H1 (cell line): Measurements from ENCODE around the gene HIBADH. TPM values are rescaled to one million over a fixed set of nuclear protein-coding genes. Genes with fewer than 3 reads are reported as not detected.

Experiments used
- CTCF ChIA-PET: fragments of 300-600 bp; sonication (Branson Sonifier 250); formaldehyde crosslinking; loops from one replicate; lab custom pipeline; 2021; ENCODE audit not compliant: partially characterized antibody; lab: Charles Lee
- POLR2A ChIA-PET: fragments of 300-600 bp; sonication (Branson Sonifier 250); formaldehyde crosslinking; loops from one replicate; lab custom pipeline; 2021; ENCODE audit warnings: inconsistent platforms; ENCODE audit not compliant: partially characterized antibody; lab: Charles Lee
- DNase-seq, 2 experiments: peaks; one replicate each; pipeline versions ENCODE4 v3.0.0 to v3.0.0-alpha.2; 2010 to 2022; ENCODE audit warnings: low spot score in 2 of 2, low read depth in 1 of 2, mixed read lengths in 1 of 2
- FAIRE-seq: peaks from 2 replicates; lab custom pipeline; 2011; peaks lifted over from hg19 to GRCh38; lab: Jason Lieb, UNC
- H2AFZ ChIP-seq: 2 replicates; pipeline ENCODE4 v1.8.1; 2012; ENCODE audit warnings: low read length, inconsistent platforms
- H2AK5ac ChIP-seq: 2 replicates; pipeline ENCODE4 v1.6.1; 2013; ENCODE audit warnings: low read depth, low read length
- H2BK120ac ChIP-seq: replicated peaks from 2 replicates; pipeline ENCODE3; 2013; ENCODE audit warnings: low read depth, low read length, inconsistent platforms
- H2BK12ac ChIP-seq: 2 replicates; pipeline ENCODE4 v1.6.1; 2013; ENCODE audit warnings: low read depth, low read length
- H2BK15ac ChIP-seq: 2 replicates; pipeline ENCODE4 v1.6.1; 2013; ENCODE audit warnings: low read length
- H2BK20ac ChIP-seq: 2 replicates; pipeline ENCODE4 v1.6.1; 2013; ENCODE audit warnings: low read length
- H2BK5ac ChIP-seq: 2 replicates; pipeline ENCODE4 v1.6.1; 2013; ENCODE audit warnings: low read depth, low read length
- H3K14ac ChIP-seq: 2 replicates; pipeline ENCODE4 v1.6.1; 2013; ENCODE audit warnings: inconsistent platforms; ENCODE audit not compliant: insufficient read length
- H3K18ac ChIP-seq: 2 replicates; pipeline ENCODE4 v1.6.1; 2013; ENCODE audit warnings: low read length; ENCODE audit errors: extremely low read depth
- H3K23ac ChIP-seq: 2 replicates; pipeline ENCODE4 v1.6.1; 2013; ENCODE audit warnings: inconsistent platforms; ENCODE audit not compliant: insufficient read length
- H3K23me2 ChIP-seq: 2 replicates; pipeline ENCODE4 v1.6.1; 2013; ENCODE audit warnings: low read depth, low read length
- H3K27ac ChIP-seq: 2 replicates; pipeline ENCODE4 v1.6.1; 2011; ENCODE audit warnings: low read depth, low read length, inconsistent platforms
- H3K27me3 ChIP-seq, 4 experiments: replicated peaks in 1 of 4; 1 replicate in 1 of 4; 2 replicates in 3 of 4; pipeline versions ENCODE4 v1.6.1 to v1.8.1; 2011 to 2013; ENCODE audit warnings: low read length in 3 of 4, mild to moderate bottlenecking in 3 of 4, inconsistent platforms in 2 of 4, mixed read lengths in 2 of 4, moderate library complexity in 1 of 4; ENCODE audit not compliant: control insufficient read depth in 3 of 4, insufficient read depth in 3 of 4; ENCODE audit errors: extremely low read depth in 1 of 4
- H3K36me3 ChIP-seq, 4 experiments: 2 replicates each; pipeline versions ENCODE4 v1.6.1 to v1.8.1; 2011 to 2013; ENCODE audit warnings: mild to moderate bottlenecking in 4 of 4, low read length in 3 of 4, moderate library complexity in 2 of 4, control low read depth in 1 of 4, inconsistent platforms in 1 of 4; ENCODE audit not compliant: insufficient read depth in 4 of 4, control insufficient read depth in 2 of 4
- H3K4ac ChIP-seq: replicated peaks from 2 replicates; pipeline ENCODE3; 2013; ENCODE audit warnings: low read length, low read depth, mixed read lengths, inconsistent platforms; ENCODE audit not compliant: insufficient read length
- H3K4me1 ChIP-seq, 4 experiments: replicated peaks in 1 of 4; 1 replicate in 1 of 4; 2 replicates in 3 of 4; pipeline versions ENCODE4 v1.6.1 to v1.8.1; 2011 to 2013; ENCODE audit warnings: low read length in 3 of 4, inconsistent platforms in 2 of 4, mixed read lengths in 1 of 4; ENCODE audit not compliant: insufficient read depth in 4 of 4, control insufficient read depth in 3 of 4
- H3K4me2 ChIP-seq, 2 experiments: 2 replicates each; pipeline versions ENCODE4 v1.6.1 to v1.8.1; 2011 to 2013; ENCODE audit warnings: low read depth in 2 of 2, low read length in 2 of 2, control low read depth in 1 of 2, inconsistent platforms in 1 of 2, mild to moderate bottlenecking in 1 of 2; ENCODE audit not compliant: insufficient read depth in 1 of 2
- H3K4me3 ChIP-seq, 4 experiments: fragments of 200-600, 300-600 bp in 1 of 4; sonication (generic), shearing (Covaris generic), sonication (Bioruptor Twin) in 1 of 4; 2 replicates each; pipeline versions ENCODE4 v1.5.1 to v1.8.1; 2011 to 2016; ENCODE audit warnings: low read length in 4 of 4, low read depth in 3 of 4, control low read depth in 2 of 4, inconsistent platforms in 2 of 4, mild to moderate bottlenecking in 2 of 4, mixed read lengths in 1 of 4, moderate library complexity in 1 of 4; ENCODE audit not compliant: insufficient read depth in 2 of 4; ENCODE audit errors: extremely low read depth in 1 of 4
- H3K56ac ChIP-seq: replicated peaks from 2 replicates; pipeline ENCODE3; 2013; ENCODE audit warnings: low read depth, mild to moderate bottlenecking, mixed read lengths, low read length, inconsistent platforms; ENCODE audit not compliant: insufficient read length
- H3K79me1 ChIP-seq: 2 replicates; pipeline ENCODE4 v1.6.1; 2013; ENCODE audit warnings: low read depth, low read length, control low read depth
- H3K79me2 ChIP-seq, 2 experiments: 2 replicates each; pipeline versions ENCODE4 v1.6.1 to v1.8.1; 2012 to 2013; ENCODE audit warnings: low read length in 2 of 2, mild to moderate bottlenecking in 2 of 2, inconsistent platforms in 1 of 2; ENCODE audit not compliant: insufficient read depth in 2 of 2, control insufficient read depth in 1 of 2
- H3K9ac ChIP-seq, 4 experiments: replicated peaks in 1 of 4; 1 replicate in 1 of 4; 2 replicates in 3 of 4; pipeline versions ENCODE4 v1.6.1 to v1.8.1; 2011 to 2013; ENCODE audit warnings: low read depth in 3 of 4, low read length in 3 of 4, control low read depth in 2 of 4, mild to moderate bottlenecking in 2 of 4, moderate library complexity in 2 of 4, inconsistent platforms in 1 of 4; ENCODE audit errors: extremely low read depth in 1 of 4
- H3K9me3 ChIP-seq, 2 experiments: 2 replicates each; pipeline versions ENCODE4 v1.6.1 to v1.8.1; 2012 to 2013; ENCODE audit warnings: mild to moderate bottlenecking in 2 of 2, moderate library complexity in 2 of 2, control low read depth in 1 of 2, inconsistent platforms in 1 of 2, low read depth in 1 of 2, low read length in 1 of 2, mixed read lengths in 1 of 2; ENCODE audit not compliant: insufficient read depth in 2 of 2
- H4K20me1 ChIP-seq, 2 experiments: replicated peaks in 1 of 2; 2 replicates each; pipeline versions ENCODE3 to v1.8.1; 2011 to 2013; ENCODE audit warnings: inconsistent platforms in 2 of 2, low read length in 2 of 2, mild to moderate bottlenecking in 1 of 2; ENCODE audit not compliant: insufficient read depth in 2 of 2, control insufficient read depth in 1 of 2
- H4K5ac ChIP-seq: 2 replicates; pipeline ENCODE4 v1.6.1; 2013; ENCODE audit warnings: low read length, low read depth, mixed read lengths, inconsistent platforms; ENCODE audit not compliant: insufficient read length
- H4K8ac ChIP-seq: 2 replicates; pipeline ENCODE4 v1.8.0; 2013; ENCODE audit warnings: mild to moderate bottlenecking, moderate library complexity, low read length, inconsistent platforms; ENCODE audit not compliant: insufficient read depth; ENCODE audit errors: extremely low read depth
- H4K91ac ChIP-seq: replicated peaks from 2 replicates; pipeline ENCODE3; 2013; ENCODE audit warnings: low read length, mixed read lengths, inconsistent platforms; ENCODE audit not compliant: insufficient read length
- CHD1 ChIP-seq: IDR thresholded peaks from 2 replicates; pipeline ENCODE4 v1.6.1; 2012; ENCODE audit warnings: low read depth, low read length, improper control_type of control experiment
- MAFK ChIP-seq: IDR thresholded peaks from 2 replicates; pipeline ENCODE4 v1.6.1; 2012; ENCODE audit warnings: low read depth, mild to moderate bottlenecking, improper control_type of control experiment, low read length
- NRF1 ChIP-seq: IDR thresholded peaks from 2 replicates; pipeline ENCODE4 v1.6.1; 2011; ENCODE audit warnings: mild to moderate bottlenecking, low read depth, low read length, improper control_type of control experiment
- RXRA ChIP-seq: IDR thresholded peaks from 2 replicates; pipeline ENCODE4 v1.6.1; 2011; ENCODE audit warnings: low read depth, mild to moderate bottlenecking, low read length, moderate library complexity; ENCODE audit not compliant: insufficient read depth
- WGBS, 2 experiments: shearing (Covaris generic) in 1 of 2; methylation state at CpG; one replicate each; pipeline versions ENCODE4 v1.1.6 to v1.1.7; 2013 to 2015; ENCODE audit warnings: low lambda C conversion rate in 2 of 2, mixed read lengths in 2 of 2, inconsistent platforms in 1 of 2, low coverage in 1 of 2, missing lambda C conversion rate in 1 of 2; ENCODE audit not compliant: insufficient replicate concordance in 2 of 2, insufficient coverage in 1 of 2, insufficient read length in 1 of 2; ENCODE audit errors: extremely low coverage in 1 of 2, missing lambda C conversion rate in 1 of 2; 5-methylcytosine and 5-hydroxymethylcytosine counted together
- polyA plus RNA-seq, 7 experiments: library from polyadenylated mRNA; depleted of rRNA in 3 of 7; stranded (reverse) in 5 of 7; unstranded in 2 of 7; fragments of >200 nt in 5 of 7; fragments of 200-250 nt in 2 of 7; gene quantifications; 1 replicate in 5 of 7; 2 replicates in 1 of 7; 4 replicates in 1 of 7; pipeline versions ENCODE4 v1.2.1 to v1.2.3, GENCODE V29; 2011 to 2013; ENCODE audit warnings: missing spikeins in 2 of 7, mixed read lengths in 2 of 7
- total RNA-seq: library from RNA; stranded (reverse); fragmentation: NEBNext Ultra II Directional; extraction: Animal tissue kit (Norgen Biotek cat#: 25700); gene quantifications from 2 replicates; pipeline ENCODE4 v1.2.1, GENCODE V29; 2021

HIBADH gene
- total and polyA plus RNA-seq, 2 of the 8 experiments (the other 6 are each of a cell fraction or from before 2014, with no cell fraction given): 30.1 to 39.5 TPM

DNA sequence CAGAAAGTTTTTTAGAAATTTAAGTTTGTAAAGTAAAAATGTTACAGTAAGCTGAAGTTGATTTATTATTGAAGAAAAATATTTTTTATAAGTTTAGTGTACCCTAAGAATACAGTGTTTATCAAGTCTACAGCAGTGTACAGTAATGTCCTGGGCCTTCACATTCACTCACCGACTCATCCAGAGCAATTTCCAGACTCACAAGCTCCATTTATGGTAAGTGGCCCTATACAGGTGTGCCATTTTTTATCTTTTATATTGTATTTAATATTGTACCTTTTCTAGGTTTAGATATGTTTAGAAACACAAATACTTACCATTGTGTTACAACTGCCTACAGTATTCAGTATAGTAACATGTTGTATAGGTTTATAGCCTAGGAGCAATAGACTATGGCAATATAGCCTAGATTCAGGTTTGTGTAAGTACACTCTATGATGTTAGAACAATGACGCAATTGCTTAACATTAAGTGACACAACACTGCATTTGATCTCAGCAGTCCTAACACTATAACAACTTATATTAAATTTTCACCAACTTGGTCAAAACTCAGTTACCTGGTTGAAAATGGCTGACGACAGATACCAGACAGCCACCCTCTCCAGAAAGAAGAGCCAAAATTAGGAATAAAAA is 45.7 kb downstream of the HIBADH start:
- Histone ChIP-seq H3K9me3 (peaks cover 5 to 7% of the 10 kb centered on the region in 2 experiments; a peak in 1 of 4 replicates), H3K4ac (no peak overlapping the region), H2BK20ac (no peak overlapping the region), H4K8ac (no peak overlapping the region), H3K23me2 (no peaks in the 10 kb centered on the region), H3K36me3 (peaks cover 0 to 10% (median 3%) of the 10 kb centered on the region in 4 experiments; a peak in 5 of 8 replicates), H3K18ac (no peak overlapping the region), H3K27me3 (no peaks in the 10 kb centered on the region), H3K14ac (no peak overlapping the region), H2BK12ac (no peak overlapping the region), H2AK5ac (no peak overlapping the region), H3K23ac (no peak overlapping the region), H3K4me3 (no peak overlapping the region), H3K56ac (no peak overlapping the region), H2BK5ac (no peak overlapping the region), H4K5ac (no peak overlapping the region), H3K27ac (no peak overlapping the region), H4K91ac (no peak overlapping the region), H2BK120ac (no peak overlapping the region), H3K79me2 (no peaks in the 10 kb centered on the region), H3K9ac (no peak overlapping the region), H3K4me1 (peaks cover 0 to 3% (median 0%) of the 10 kb centered on the region in 4 experiments; a peak in 1 of 7 replicates), H2BK15ac (no peak overlapping the region), H4K20me1 (no peaks in the 10 kb centered on the region), H3K4me2 (no peak overlapping the region), H2AFZ (no peak overlapping the region), H3K79me1 (peaks cover 3% of the 10 kb centered on the region)
- DNase-seq (no peak), FAIRE-seq (no peak)
- ChIA-PET CTCF (interaction anchor here (0.7 to 1.3 kb wide), 4 partner anchors 11 to 301 kb away, joined by 3 to 5 read pairs (median 4); no protein-coding TSS in a partner anchor), POLR2A (interaction anchor here (1.1 to 1.2 kb wide), 2 partner anchors 14 to 21 kb away, joined by 3 read pairs; no protein-coding TSS in a partner anchor)
- WGBS, 2 experiments: 61% methylated on average over 3 of the region's 3 CpGs; no CpG with 5 or more reads in 1 of the 2 experiments
- TF ChIP-seq CHD1 (no peak), RXRA (no peak), MAFK (no peak), NRF1 (no peak)
